HuH-7.5 (cell line): ENCODE measurements around the gene ACACA.
"Not testable (repeated sequence)": the region's sequence is repeated elsewhere in the genome, so short reads cannot be mapped to it uniquely, and the experiment has no call there.

Experiments
- DNase-seq: peaks from one replicate; pipeline ENCODE4 v3.0.0; 2011; ENCODE audit warnings: low spot score

Gene ACACA

GRCh38 chr17:37406635-37407461, at the start of gene ACACA, which contains the start of gene TADA2A:
Gene ACACA (minus strand): TSS chr17:37406836. CDS start chr17:37406299, 537 bp downstream.
Gene TADA2A (plus strand): TSS chr17:37406886. CDS start chr17:37411366, 4,480 bp downstream.
- DNase-seq = peak; percentile 75

- DNase-seq = no peak
Observed at GRCh38 chr17:37450112-37450511, 43.5 kb upstream of the ACACA start.

- DNase-seq = no peak
Observed at GRCh38 chr17:37447641-37448040, 41.0 kb upstream of the ACACA start.

- DNase-seq = no peak
Observed at GRCh38 chr17:37446027-37446426, 39.4 kb upstream of the ACACA start.

- DNase-seq = not testable (repeated sequence)
Observed at GRCh38 chr17:37441369-37442014, 34.9 kb upstream of the ACACA start.

- DNase-seq = no peak
Observed at GRCh38 chr17:37440424-37440823, 33.8 kb upstream of the ACACA start.

GRCh38 chr17:37438141-37438540, 31.5 kb upstream of the ACACA start:
- no peak for DNase-seq

- no peak for DNase-seq
Observed at GRCh38 chr17:37432671-37433070, 26.0 kb upstream of the ACACA start.

GRCh38 chr17:37430051-37430627, 23.5 kb upstream of the ACACA start:
- DNase-seq = no peak

- no peak for DNase-seq
Observed at GRCh38 chr17:37429453-37429852, 22.8 kb upstream of the ACACA start.

GRCh38 chr17:37429039-37429438, 22.4 kb upstream of the ACACA start:
- DNase-seq = no peak

- DNase-seq = no peak
Observed at GRCh38 chr17:37425268-37425667, 18.6 kb upstream of the ACACA start.

- DNase-seq = no peak
Observed at GRCh38 chr17:37422971-37423625, 16.5 kb upstream of the ACACA start.

GRCh38 chr17:37417852-37418251, 11.2 kb upstream of the ACACA start:
- no peak for DNase-seq

GRCh38 chr17:37413875-37414519, 7.4 kb upstream of the ACACA start:
- DNase-seq = no peak

- DNase-seq = no peak
Observed at GRCh38 chr17:37410357-37410756, 3.7 kb upstream of the ACACA start.

- not testable (repeated sequence) for DNase-seq
Observed at GRCh38 chr17:37408145-37408479, 1.5 kb upstream of the ACACA start.

- peak; percentile 16 for DNase-seq
Observed at GRCh38 chr17:37405955-37406634, 541 bp downstream of the ACACA start.

GRCh38 chr17:37405522-37405921, 1.1 kb downstream of the ACACA start:
- not testable (repeated sequence) for DNase-seq

GRCh38 chr17:37400505-37400904, 6.1 kb downstream of the ACACA start:
- no peak for DNase-seq

GRCh38 chr17:37399265-37399803, 7.3 kb downstream of the ACACA start:
- no peak for DNase-seq
